NCI-H2196 treated with DMSO at 0.1 percent for 48 hours (cell line): ENCODE data around the gene POU3F1.

Source experiments
- DNase-seq: peaks from one replicate; lab custom pipeline; 2025; ENCODE audit not compliant: unreplicated experiment; lab: John Stamatoyannopoulos, UW

Gene POU3F1

DNA sequence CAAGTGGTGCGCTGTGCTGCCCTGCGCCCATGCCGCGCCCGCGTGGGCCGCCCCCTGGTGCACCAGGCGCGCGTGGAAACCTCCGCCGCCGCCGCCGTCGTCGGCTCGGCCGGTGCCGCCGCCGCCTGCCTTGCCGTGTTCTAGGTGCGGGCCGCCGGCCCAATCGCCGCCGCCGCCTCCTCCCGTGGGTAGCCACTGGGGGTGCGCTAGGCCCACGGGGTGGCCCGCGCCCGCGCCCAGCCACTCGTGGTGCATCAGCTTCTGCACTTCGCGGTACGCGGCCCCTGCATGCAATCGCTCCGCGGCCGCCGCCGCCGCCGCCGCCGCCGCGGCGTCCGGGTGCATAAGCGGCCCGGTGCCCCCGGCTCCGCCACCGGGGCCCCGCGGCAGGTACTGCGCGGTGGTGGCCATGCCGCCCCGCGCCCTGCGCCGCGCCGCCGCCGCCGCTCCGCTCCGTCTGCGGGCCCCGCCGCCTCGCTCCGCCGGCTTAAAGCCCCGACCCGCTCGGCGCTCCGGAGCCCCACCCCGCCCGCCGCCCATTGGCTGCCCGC is at the start of gene POU3F1:
TSS of gene POU3F1 (minus strand) at position 461 of the 551 bp plus-strand sequence. CDS start at position 411, 50 bp downstream.
- DNase-seq = no peak

DNA sequence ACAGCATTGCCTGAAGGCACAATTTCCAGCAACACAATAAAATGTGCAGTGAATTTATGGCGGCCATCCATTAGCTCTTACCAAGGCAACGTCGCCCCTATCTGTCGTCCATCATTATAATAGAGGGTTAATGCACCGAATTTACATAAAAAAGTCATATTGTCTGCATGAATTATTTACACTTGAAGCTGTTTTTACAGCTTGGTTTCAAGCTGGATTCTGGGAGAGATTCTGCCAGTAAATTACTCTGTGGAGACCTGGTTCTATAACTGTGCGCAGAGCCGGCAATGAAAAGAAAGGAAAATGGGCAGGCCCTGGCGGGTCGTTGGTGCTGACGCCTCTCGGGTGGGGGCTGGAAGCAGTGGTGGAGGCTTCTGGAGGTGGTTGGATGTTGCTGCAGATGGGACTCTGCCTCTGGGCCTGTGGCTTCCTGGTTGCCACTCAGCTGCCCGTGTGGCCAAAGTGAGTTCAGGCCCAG is 48.9 kb upstream of the POU3F1 start:
- no peak for DNase-seq

DNA sequence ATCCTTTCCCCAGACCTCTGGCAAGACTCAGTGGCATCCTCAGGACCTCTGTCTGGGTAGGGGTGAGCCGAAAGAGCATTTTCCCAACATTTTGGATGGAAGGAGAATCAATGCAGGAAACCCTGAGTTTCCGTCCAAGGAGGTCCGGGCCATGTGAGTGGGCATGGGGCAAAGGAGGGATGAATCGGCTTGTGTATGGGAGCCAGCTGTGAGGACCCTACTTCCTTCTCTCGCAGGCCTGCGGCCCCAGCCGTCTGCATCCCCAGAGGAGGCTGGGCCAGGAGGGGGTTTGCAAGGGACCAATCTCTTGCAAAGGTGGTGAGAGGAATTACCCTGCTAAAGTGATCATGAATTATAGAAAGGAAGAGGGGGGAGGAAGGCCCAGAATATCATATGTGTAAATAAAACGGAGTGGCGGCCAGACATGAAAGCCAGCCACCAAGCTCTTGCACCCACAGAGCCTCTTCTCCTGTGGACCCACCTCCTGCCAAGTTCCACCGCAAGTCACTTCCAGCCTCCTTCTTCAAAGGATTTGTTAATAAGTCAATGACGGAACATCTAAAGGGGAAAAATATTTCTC is 48.2 kb upstream of the POU3F1 start:
- DNase-seq = no peak

DNA sequence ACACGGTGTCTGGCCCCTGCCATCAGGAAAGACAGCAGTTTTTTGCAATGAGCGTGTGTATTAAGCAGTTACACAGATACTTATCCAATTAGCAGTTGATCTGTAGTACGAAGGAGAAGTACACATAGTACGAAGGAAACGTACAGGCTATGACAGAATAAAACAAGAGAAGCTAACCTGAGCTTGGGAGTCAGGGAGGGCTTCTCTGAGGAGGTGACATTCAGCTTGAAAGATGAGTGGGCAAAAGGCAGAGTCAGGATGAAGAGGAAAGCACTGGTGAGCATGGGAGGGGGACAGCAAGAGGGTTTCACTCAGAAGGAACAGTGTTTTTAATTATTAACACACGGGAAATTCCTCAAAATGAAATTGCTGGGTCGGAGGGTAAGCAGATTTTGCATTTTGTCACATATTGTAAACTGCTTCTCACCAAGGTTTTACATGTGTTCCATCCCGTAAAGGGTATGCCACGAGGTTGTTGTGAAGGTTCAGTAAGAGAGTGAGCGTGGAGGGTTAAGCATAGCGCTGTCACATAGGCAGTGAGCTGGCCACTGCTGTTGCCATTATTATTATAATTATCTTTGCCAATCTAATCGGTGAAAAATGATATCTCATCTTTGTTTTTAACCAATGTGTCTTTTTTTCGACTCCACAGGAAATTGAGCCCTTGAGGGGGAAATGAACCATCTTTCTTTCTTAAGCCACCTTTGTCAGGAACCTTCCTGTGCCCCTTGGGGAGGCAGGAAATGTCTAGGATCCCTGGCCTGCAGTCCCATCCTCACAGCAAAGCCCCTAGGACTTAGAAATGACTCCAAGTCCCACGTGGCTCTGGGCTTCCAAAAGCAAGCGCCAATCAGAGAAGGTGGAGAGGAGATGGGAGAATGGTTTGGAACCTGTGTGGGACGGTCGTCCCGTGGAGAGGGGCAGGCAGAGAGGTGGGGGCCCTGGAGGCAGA is 47.3 kb upstream of the POU3F1 start:
- no peak for DNase-seq

DNA sequence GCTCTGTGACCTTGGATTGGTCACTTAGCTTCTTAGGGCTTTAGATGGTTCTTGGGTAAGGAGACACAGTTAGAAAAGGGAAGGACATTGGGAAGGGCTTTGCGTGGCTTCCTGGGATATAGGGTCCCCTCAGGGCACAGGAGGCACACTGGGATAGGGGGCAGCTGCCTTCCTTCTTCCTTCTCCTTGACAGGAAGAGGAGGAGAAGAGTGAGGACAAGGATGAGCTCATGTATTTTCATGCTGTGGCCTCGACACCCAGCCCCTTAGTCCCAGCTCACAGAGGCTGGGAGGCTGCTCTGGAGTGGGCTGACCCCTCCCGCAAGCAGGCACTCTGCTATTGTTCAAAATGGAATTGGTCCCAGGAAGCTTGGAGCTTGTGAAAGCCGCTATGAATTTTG is 45.7 kb upstream of the POU3F1 start:
- DNase-seq = no peak

DNA sequence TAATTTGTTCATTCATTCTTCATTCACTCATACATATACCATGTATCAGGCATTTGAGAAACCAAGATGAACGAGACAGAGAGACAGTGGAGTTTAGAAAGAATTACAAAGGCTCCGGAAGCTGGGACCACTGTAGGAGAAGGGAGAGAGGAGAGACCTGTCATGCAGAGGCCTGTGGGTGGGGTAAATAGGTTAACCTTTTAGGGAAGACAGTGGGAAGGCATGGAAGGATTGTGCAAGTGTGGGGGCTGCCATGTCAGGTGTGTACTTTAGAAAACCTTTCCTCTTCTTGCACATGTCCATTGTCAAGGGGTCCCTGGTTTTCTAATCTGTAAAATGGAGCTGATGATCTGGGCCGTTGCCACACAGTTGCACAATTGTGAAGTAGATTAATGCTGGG is 44.2 kb upstream of the POU3F1 start:
- DNase-seq = no peak

DNA sequence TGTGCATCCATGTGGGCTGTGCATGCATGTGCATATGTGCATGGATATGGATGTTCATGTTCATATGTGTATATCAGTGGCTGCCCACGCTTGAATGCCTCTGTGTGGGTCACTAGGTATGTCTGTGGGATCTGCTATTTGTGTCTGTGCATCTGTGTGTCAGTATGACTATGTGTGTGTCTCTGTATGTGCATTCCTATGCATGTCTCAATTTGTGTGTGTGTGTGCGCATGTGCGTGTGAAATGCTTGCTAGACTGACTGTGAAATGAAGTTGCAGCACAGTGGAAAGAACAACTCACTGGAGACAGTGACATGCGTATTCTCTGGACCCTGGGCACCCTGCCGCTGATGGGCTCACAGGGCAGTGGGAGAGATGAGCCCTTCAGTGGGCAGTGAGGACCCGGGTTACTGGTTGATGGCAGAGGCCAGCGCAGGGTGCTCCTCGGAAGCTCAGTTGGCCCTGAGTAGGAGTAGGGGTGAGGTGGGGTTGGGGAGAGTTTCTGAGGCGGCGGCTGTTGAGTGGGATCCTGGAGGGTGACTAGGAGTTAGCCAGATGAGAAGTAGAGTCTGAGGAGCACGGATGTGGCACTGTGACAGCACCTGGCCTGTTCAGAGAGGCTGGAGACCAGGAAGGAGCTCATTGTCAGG is 43.2 kb upstream of the POU3F1 start:
- no peak for DNase-seq

DNA sequence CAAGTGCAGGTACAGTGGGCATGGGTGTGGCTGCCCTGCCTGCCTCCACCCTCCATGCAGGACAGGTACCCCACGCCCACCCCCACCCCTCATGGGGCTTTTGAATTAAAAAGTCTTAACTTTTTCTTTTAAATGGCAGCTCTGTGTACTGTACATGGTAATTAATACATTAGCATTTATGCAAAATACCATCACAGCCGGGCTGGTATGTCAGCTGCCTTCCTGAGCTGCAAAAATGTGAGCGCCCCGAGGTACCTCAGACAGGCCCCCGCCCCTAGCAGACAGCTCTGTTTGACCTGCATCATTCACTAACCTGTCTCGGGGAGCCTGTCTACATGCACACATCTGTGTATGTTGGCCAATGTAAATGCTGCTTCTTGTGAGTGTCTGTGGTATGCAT is 42.2 kb upstream of the POU3F1 start:
- no peak for DNase-seq

DNA sequence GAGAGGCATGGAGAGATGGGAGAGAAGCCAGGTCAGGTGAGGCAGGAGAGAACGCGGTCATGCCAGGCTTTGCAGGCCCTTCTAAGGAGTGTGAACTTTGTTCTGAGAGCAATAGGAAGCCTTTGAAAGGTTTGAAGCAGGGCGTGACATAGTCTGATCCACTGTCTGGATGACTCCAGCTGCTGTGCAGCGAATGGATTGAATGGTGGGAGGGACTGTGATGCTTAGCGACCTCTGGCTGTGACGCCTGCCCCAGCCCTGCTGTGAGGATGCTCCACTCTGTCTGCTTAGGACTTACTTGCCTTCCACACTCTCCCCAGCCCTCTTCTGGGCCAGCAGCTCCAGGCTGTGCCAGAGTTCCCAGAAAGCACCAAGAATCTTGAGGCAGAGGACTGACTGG is 41.8 kb upstream of the POU3F1 start:
- DNase-seq = no peak

DNA sequence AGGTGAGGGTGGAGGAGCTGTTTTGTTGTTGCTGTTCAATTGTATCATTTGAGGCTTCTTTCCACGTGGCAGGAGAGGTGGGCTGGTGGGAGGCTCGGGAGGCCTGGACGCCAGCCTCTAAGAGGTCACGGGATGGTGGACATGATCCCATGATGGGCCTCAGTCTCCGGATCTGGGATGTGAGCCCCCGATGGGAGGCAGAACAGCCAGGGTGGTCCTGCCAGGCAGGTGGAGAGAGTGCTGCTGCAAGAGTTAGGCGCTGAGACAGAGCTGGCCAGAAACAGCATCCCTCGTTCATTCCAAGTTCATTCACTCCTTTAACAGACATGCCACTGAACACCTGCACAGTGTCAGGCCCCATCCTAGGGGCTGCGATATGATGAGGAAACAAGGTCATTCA is 41.1 kb upstream of the POU3F1 start:
- no peak for DNase-seq

DNA sequence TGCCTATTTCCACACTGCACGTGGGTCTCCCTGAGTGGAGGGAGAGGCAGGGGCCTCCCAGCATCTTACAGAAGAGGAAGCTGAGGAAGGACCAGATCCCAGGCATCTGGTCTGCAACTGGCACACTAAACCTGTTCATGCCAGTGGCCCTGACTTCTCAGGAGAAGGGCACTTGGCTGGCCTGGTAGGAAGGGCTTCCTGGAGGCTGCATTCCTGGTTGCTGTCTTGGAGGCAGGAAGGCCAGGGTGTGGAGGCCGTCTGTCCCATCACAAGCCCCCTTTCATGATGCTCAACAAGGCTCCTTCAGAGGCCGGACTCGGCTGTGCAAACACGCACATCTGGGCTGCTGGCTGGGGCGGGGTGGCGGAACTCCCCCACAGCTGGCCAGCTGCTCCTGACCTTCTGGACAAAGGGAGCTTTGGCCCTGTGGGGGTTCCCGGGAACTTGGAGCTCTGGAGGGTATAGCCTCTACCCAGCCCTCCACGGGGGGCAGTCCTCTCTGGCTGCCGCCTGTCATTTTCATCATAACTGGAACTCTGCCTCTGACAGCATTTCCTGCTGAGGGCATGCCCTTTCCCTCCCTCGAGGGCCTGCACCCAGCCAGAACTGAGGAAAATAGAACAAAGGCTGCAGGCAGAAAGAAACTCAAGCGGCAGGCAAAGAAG is 39.2 kb upstream of the POU3F1 start:
- no peak for DNase-seq

DNA sequence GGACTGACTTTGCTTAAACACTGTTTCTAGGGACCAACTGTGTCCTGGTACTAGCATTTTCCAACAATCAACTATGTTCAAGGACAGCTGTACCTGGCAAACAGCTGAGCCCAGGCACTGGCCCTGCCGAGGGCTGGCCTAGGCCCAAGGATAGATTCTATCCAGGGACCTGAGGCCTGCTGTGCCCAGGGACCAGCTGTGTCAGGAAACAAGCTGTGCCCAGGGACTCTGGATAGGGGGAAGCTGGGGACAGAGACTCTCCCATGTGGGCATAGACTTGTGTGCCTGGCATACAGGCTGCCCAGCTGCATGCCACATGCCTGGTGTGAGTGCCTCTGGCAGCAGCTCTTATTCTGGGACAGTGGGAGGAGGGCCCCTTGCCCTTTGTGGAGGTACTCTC is 38.1 kb upstream of the POU3F1 start:
- no peak for DNase-seq

DNA sequence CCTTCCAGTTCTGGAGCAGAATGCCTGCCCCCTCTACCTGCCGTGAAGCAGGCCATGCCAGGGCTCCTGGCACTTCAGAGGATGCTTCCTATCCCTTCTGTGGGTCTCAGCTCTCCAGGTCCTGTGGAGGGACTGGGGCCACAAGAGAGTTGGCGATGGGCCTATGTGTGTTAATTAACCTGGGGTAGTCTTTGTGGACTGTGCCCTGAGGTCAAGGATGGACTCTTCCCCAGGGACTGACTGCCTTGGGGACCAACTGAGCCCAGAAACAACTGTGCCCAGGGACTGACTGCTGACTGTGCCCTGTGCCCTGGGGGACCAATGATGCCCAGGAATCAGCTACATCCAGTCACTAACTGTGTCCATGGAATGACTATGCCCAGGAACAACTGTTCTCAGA is 37.5 kb upstream of the POU3F1 start:
- DNase-seq = no peak

DNA sequence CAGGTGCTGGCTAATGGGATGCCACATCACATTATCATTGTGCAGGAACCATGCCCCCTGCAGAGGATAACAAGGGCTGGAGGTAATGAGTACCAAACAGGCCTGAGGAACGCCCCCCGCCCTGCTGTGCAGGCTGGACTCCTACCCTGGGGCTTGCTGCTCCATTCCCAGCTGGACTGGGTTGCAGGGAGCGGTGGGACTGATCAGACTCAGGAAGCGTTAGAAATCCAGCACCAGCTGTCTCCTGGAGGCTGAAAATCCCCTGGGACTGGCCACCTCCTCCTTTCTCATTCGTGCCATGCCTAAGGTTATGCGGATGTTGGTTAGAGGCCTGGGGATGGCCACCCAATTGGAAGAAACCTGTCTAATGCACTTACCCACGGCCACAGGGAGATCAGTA is 36.9 kb upstream of the POU3F1 start:
- DNase-seq = no peak

DNA sequence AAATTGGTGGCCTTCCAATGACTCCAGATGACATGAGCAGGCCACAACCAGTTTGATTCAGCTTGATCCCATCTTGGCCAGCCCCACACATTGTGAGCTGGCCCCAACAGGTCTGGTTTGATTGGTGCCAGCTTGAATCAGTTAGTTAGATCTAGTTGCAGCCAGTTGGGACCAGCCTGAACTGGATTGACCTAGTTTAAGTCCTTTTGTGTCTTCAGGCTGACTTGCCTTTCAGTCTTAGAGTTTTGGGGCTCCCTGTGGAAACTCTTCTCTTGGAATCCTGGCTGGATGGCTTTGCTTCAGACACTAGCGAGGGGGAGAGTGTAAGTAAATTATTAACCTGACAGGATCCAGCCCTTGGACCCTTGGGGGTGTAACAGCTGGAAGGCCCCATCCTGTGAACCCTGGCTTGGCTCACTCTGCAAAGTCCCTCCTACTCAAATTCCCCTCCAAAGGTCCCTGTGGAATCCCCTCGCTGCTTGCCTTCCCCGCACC is 36.2 kb upstream of the POU3F1 start:
- no peak for DNase-seq

DNA sequence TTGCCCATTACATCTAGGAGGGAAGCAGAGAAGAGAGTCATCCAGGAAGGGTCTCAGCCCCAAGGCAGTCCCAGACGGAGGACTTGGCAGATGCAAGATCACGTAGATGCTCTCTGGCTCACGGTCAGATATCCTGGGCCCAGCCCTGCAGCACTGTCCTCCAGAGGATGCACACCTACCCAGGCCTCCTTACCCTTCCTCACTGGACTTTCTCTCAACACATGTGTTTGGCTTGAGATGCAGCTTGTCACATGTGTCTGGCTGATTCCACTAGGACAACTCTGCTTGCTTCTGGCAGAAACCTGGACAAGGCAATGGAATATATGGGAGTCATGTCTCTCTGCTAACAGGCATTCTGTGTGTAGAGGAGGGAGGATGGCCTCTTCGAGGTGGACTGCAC is 32.4 kb upstream of the POU3F1 start:
- DNase-seq = no peak

DNA sequence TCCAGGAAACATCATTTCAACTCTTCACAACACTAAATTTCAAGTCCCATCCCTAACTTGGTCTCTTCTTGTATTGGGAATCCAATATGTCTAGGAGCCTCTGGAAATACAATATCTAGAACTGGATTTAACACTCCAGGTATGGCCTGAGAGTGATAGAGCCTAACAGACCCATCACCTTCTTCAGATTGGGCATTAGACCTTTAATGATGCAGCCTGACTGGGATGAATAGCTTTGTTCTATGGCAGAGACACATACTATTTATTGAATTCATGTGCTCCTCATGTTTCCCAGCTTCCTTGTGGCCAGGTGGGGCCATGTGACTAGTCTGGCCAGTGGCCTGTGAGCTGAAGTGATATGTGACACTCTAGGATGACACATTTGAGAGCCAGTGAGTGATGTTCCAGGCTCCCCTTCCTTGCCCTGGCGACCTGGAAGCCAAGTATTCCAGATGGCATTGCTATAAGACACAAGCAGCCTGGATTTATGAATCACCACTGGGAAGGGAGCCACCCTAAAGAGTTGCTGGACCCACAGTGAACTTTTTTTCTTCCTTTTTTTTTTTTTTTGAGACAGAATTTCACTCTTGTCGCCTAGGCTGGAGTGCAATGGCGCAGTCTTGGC is 31.0 kb upstream of the POU3F1 start:
- no peak for DNase-seq

DNA sequence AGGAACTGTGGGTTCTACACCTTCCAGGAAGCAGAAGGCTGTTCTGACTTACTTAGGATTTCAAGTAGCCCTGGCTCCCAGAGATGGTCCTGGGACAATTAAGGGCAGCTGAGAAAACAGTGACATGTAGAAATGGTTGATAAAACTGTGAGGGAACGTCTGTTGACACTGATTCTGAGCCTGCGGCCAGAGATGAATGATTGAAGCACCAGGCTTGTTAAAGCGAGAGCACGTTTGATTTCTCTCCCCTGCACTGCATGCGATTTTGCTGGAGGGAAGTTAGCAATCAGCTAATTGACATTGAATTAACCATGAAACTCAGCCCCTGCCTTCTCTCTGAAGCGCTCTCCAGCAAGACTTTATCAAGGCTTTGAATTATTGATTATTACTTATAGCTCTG is 29.9 kb upstream of the POU3F1 start:
- DNase-seq = no peak

DNA sequence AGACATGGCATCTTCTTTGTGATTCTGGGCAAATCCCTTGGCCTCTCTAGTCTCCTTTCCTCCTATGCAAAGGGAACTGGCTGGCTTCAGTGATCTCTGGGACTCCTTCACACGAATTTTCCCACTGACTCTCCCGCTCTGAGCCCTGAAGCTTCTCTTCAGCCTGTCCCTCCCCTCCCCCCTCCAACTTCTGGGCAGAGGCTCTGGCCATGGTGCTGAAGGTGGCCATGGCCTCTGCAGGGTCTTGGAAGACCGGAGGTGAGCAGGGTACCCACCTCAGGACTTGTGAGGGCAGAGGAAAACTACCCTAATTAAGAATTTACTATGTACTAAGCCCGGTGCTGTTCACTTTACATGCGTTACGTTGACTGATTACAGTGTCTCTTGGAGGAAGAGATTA is 29.4 kb upstream of the POU3F1 start:
- DNase-seq = no peak

DNA sequence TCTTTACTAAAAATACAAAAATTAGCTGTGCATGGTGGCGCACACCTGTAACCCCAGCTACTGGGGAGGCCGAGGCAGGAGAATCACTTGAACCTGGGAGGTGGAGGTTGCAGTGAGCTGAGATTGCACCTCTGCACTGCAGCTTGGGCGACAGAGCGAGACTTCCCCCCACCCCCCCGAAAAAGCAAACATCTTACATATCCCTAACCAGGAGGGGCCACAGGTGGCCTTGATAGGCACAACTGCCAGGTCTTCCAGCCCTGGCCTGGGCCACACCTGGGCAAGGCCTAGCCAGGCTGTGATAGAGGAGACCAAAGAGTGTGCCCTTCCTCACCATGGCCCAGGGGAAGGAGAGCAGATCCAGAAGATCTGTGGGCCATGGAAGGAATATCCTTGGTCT is 28.6 kb upstream of the POU3F1 start:
- DNase-seq = no peak

DNA sequence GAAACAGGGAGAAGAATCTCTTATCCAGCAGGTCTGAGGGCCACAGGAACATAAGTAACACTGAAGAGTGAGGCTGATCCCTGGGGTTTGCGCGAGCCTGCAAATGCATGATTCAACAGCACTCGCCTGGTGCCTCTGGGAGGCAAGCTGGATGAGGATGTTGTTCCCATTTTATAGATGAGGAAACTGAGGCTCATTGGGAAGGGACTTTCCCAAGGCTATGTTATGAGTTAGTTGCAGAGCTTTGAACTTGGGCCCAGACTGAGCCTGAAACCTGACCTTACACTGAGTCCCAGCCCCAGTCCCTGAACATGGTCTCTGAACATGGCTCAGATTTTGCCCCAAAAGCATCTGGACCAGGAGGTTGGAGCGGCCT is 27.7 kb upstream of the POU3F1 start:
- DNase-seq = no peak
